ENCODE results near the gene CPNE6.

The CPNE6 gene

DNA sequence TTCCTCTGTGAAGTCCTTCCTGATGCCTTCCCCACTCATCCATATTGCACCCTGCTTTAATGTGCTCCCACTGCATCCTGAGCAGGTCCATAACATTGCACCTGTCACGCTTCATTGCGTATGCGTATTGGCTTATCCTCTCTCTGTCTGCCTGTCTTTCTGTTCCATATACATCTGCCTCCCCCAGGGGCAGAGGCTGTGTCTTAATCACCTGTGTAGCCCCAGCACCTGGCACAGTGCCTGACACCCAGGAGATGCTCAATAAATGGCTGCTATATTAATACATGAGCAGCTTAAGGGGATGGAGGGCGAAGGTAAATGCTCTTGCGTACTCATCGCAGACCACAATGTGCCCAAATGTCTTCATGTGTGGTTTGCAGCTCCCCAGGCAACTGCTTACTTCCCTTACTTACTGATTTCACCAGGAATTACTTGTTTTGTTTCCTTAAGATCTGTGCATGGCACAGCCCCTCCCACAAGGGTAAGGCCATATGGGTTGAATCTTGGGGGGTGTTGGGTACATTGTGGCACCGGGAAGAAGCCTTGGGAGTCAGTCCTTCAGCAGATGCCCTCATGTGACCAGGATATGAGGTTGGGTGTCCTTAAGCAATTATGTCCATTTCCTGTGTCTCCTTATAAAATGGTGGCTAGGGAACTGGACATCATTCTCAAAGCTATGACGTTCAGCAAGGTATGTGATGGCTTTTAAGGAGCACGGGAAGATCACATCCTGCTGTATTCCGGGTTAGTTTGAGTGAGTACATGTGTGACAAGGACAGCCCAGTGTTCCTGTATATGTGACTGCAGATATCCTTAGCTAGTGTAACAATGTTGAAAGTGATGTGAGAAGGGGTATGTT is 848 bp upstream of the CPNE6 start:
- no peak for DNase-seq

DNA sequence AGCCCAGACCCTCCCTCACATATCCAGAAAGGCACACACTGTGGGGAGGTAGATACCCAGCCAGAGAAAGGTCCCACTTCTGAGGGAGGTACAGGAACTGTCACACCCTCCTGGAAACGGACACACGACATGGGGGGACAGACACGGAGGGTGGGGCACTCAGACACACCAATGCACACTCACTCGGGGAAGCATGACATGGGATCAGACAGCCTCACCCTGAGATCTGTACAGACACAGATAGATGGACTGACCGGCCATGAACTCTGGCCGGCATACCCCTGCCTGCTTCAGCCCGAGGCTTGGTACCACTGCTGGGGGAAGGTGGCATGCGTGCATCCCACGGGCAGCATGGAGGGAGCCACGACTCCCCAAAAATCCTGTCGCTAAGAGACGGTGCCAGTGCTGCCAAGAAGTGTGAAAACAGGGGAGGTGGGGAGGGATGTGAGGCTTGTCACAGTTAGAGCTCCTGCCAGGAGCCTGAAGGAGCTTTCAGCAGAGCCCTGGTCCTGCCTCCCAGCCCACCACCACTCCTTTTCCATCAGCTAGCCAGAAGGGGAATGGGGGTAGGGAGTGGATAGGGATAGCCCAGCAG is 571 bp downstream of the CPNE6 start:
- DNase-seq = no peak

DNA sequence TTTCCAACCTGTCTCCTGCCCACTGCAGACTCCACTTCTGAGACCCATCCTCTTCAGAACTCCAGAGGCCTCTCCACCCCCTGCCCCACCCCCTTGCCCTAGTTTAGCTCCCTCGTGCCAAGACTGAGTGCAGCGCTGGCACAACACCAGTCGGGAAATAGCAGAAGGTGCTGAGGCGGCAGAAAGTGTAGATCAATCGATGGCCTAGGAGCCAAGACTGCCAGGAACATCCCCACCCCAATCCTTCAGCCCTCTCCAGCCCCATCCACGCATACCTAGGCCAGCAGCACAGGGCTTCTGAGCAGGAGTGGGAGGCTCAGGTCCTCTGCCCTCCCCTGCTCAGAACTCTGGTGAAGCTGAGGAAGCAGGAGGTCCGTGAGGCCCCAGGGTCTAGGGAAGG is 1.1 kb downstream of the CPNE6 start:
- no peak for DNase-seq

DNA sequence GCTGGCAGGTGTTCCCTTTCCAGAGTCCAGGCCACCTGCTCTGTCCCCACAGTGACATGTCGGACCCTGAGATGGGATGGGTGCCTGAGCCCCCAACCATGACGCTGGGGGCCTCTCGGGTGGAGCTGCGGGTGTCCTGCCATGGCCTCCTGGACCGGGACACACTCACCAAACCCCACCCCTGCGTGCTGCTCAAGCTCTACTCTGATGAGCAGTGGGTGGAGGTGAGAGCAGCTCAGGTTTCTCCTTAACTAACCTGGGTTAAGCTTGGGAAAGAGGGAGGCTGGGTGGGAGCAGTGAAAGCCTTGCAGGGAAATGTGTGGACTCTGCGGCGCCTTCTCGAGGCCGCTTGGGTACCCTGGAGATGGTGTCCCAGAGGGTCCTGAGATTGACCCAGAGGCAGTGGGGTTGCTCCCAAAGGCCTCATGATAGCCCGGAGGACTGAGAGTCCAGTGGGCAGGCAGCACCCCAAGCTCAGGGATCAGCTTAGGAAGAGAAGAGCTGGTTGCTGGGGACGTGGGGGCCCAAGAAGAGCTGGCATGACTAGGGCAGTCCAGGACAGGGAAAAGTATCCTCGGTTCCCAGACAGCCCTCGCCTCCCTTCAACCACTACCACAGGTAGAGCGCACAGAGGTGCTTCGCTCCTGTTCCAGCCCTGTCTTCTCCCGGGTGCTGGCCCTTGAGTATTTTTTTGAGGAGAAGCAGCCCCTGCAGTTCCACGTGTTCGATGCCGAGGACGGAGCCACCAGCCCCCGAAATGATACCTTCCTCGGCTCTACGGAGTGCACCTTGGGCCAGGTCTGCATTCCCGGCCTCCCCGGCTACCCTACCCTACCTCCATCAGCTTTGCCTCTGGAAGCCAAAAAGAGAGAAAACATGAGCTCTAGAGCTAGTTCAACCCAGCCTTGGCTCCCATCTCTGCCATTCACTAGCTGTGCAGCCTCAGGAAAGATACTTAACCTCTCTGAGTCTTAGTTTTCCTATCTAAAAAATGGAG is 1.8 kb downstream of the CPNE6 start:
- no peak for DNase-seq

DNA sequence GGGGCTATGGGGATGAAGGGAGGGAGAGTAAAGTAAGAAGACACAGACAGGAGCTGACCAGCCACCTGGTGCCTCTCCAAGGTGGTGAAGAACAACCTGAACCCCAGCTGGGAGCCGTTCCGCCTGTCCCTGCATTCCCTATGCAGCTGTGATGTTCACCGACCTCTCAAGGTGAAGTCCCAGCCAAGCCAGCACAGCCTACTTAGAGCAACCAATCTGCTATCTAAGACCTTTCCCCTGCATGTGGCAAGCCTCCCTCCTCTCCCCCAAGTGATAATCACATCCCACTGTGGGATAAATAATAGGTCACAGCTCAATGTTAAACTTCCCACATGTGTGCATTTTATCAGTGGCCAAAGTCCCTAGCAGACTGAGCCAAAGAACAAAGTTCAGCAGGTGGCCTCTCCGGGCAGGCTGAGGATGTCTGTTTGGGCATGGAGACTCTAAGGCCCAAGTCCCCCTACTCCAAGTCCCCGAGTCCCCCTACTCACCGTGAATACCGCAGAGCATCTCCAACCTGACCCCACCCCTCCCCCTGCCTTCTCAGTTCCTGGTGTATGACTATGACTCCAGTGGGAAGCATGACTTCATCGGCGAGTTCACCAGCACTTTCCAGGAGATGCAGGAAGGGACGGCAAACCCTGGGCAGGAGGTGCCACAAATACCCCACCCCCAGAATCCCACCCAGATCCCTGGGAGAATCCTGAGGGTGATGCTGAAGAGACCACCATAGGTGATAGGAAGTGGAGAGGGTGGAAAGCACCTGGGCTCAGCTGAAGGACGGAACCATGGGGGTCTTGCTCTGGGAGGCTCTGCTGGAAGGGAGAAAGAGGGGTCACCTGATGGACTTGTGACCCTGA is 3.5 kb downstream of the CPNE6 start:
- DNase-seq = no peak

DNA sequence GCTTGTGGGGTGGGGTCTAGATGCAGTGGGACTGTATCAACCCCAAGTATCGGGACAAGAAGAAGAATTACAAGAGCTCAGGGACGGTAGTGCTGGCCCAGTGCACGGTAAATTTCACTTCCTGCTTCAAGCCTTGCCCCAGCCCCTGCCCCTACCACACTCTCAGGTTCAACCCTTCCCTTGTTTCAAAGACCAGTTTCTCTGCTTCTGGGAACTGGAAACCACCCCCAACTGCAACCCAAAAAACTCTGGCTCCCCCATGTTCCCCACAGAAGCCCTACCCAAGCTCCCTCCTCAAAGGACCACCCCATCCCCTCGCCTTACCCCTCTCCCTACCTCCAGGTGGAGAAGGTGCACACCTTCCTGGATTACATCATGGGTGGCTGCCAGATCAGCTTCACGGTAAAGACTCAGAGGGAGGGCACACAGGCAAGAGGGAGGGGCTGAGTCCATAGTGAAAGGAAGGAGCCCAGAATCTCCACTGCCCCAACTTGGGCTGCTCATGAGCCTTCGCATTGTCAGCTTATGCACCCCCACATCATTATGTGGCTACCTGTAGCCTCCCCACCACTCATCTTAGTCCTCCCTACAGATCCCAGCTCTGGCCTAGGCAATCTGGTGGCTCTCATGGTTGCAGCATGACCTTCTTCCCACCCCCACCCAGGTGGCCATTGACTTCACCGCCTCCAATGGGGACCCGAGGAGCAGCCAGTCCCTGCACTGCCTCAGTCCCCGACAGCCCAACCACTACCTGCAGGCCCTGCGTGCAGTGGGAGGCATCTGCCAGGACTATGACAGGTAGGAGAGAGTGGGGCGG is 4.3 kb downstream of the CPNE6 start:
- no peak for DNase-seq

DNA sequence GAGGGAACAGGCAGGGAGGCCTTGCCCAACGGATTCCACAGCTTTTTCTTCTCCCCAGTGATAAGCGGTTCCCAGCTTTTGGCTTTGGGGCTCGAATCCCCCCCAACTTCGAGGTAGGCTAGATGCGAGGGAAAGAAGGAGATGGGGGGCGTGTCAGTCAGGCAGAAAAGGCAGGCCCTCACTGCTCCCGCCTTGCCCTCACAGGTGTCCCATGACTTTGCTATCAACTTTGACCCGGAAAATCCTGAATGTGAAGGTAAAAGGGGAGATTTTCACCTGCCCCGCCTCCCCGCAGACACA is 4.9 kb downstream of the CPNE6 start:
- no peak for DNase-seq

DNA sequence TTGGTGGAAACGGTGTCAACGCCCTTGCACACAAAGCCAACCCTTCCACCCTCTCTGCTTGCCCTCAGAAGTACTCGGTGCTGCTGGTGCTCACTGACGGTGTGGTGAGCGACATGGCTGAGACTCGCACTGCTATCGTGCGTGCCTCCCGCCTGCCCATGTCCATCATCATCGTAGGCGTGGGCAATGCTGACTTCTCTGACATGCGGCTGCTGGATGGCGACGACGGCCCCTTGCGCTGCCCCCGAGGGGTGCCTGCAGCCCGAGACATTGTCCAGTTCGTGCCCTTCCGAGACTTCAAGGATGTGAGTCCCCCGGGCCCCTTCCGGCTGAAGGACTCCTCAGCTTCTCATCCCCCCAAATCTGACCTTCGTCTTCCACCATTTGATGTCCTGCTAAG is 5.7 kb downstream of the CPNE6 start:
- no peak for DNase-seq

DNA sequence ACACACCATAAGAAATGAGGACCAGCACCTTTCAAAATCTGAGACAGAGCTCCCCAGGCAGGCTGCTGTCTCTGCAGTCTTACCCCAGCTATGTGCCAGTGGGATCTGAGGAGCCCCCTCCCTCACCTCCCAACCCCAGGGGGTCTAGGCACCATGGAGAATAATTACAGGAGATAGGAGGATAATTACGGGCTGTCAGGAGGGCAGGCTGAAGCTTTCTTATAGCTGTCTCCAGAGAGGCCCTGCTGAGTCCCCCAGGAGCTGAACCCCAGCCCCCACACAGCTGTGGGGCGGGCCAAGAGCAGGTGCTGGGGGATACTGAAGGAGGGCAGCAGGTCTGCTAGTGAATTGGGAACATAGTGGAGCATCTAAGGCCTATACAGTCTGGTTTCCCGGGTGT is 6.8 kb downstream of the CPNE6 start:
- no peak for DNase-seq

DNA sequence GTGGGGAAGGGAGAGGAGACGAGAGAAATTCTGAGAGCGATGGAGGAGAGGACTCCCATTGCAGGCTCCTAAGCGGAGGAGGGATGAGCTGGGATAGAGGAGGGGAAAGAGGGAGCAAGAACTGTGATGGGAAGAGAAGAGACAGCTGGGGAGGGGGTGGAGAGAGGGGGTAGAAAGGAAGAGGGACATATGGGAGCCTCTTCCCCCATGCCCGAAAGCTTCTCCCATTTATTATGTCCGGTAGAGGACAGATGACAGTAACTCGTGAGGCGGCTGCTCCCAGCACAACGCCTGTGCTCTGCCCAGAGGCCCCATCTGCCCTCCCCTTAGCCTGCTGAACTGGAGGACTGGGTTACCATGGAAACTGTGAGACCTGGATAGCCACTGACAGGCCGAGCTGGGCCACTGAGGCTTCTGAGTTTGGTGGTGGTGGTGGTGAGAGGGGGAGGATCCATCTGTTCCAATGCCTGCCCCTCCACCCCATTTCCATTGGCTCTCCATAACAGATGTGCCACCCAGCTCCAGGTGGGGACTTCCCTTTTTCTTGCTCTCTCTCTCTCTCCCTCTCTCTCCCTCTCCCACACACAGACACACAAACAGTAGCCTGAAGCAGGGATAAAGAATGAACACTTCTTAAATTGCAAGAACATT is 8.3 kb downstream of the CPNE6 start:
- DNase-seq = no peak

DNA sequence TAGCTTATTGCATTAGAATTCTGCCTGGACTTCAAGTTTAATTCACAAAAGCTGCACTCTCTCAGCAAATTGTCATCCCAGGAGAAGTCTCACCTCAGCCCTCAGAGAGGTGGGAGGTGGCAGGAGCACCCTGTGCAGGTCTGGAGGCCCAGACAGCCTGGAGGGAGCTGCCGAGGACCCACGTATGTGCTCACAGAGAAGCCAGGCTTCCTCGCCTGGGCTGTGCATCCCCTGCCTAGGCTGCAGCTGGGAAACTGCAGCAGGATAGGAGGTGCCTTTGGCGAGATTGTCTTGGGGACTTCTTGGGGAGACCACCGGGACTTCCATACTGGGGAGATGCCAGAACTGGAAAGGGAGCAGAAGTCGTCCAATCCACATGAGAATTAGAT is 8.8 kb downstream of the CPNE6 start:
- no peak for DNase-seq

DNA sequence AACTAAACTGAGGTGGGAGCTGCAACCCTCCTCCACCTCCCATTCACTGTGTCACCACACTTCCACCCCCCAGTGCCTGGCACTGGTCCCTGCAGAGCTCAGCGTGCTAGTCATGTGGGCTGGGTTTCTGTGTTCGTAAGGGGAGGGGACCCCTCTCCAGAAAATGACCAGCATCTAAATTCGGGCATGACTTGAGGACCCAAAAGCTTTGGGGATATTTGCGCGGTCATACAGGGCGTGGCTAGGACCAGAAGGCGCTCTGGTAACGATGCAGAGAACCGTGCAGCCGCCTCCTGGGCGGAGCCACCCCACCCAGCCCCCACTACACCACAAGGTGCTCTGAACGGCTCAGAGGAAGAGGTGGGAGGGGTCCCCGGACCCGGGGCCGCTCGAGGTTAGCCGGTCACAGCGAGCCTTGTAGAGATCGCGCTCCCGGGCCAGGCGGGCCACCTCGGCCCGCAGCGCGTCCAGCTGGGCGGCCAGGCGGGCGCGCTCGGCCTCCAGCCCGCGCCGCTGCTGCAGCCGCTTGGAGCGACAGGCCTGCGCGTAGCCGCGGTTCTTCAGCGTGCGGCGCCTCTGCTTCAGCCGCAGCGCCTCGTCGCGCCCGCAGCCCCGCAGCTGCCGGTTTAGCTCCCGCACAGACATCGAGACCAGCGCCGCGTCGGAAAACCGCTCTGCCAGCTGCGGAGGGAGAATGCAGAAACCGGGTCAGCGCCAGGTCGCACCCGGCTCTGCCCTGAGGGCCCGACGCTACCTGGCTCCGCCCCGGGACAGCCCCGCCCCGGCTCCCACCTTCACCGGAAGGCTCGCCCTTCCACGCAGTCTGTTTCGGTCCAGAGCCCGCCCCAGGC is 9.8 kb downstream of the CPNE6 start:
- peak; percentile 73 for DNase-seq

DNA sequence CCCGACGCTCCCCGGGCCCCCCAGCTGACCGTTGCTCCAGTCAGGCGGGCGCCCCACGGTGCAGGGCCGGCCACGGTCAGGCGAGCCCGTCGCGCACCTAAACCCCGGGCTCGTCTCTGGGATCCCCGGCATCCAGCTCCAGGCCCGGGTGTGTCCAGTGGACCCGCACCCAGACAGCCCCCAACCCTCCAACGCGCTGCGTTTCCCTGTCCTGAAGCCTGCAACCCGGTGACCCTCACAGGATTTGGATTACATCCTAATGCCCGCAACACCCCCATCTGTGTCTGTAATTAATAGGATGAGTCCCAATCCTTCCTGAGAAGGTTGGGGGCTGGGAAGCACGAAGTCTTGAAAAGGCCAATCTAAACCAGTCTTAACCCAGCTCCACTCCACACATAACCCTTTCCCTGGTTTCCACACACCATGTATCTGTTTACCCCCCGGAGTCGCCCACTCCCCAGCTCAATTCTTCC is 10.4 kb downstream of the CPNE6 start:
- DNase-seq = no peak

DNA sequence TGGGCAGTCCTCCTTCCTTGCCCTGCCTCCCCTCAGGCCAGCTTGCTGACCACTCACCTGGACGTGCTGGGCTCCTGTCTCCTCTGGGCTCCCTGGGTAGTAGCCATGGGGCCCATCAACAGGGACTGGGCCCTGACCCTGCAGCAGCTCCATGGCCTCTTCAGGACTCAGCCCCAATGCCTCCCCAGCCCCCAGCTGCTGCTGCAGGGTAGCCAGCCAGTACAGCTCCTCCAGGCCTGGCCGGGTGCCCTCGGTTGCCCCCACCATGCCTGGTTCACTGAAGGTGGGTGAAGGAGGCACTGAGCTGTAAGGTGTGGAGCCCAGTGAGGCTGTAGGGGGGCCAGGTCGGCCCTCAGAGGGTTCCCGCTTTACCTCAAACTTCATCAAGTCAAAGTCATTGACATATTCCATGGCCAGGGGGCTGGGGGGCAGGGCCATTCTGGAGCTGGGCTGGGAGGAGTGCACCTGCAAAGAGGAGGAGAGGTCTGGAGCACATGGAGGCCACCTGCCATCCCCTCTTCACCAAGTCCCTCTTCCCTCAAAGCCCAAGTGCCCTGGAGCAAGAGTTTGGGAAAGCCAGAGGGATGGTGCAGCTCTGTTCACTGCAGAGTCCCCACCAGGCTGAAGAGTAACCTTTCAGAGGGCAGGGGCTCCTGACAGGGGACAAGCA is 11.2 kb downstream of the CPNE6 start:
- DNase-seq = no peak

DNA sequence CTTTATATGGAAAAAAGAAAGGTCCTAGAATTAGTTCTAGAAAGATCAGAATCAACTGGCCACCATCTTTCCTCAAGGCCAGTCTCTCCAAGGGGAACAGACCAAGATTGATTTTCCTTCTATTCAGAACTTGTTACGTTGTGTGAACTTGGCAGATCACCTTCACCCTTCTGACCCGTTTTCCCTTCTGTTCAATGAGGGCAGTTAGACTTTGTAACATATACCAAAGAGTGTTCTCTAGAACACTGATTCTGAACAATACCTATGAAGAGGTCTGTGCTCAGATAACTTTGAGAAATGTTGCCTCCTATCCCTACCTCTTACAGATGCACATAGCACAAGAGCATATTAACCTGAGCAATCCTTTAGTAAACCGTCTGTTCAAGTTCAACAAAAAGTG is 12.1 kb downstream of the CPNE6 start:
- no peak for DNase-seq

DNA sequence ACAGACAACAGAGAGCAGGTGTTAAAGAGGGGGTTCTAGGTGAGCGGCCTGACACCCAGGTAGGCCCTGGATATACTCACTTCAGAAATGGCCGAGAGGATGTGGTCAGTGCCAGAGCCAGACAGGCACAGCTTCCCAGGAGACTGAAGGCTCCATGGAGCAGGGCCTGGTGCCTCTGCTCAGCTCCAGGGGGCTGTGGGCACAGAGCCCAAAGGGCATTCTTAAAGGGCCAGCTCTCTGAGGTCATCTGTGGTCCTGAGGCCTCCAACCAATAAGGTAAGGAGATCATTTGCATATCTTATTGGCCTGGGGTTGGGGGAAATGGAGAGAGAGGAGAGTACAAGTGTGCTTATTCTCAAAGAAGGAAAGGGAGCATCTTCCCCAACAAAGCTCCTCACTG is 13.1 kb downstream of the CPNE6 start:
- no peak for DNase-seq

DNA sequence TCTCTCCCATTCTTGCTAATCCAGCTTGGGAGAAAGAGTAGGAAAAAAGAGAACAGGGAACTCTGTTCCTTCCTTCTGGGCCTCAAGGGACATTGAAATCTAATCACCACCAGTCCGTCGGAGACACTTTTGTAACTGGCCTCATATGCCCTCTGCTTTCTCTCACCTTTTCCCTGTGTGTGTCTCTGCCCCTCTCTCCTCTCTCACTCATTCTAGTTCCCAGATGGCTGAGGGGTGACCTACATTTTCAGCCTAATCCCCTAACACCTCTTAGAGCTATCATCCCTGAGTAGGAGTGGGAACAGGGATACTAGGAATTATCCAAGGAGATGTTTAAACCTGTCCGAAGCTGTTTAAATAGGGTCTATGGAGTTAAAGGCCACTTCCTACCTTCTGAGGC is 13.9 kb downstream of the CPNE6 start:
- no peak for DNase-seq

DNA sequence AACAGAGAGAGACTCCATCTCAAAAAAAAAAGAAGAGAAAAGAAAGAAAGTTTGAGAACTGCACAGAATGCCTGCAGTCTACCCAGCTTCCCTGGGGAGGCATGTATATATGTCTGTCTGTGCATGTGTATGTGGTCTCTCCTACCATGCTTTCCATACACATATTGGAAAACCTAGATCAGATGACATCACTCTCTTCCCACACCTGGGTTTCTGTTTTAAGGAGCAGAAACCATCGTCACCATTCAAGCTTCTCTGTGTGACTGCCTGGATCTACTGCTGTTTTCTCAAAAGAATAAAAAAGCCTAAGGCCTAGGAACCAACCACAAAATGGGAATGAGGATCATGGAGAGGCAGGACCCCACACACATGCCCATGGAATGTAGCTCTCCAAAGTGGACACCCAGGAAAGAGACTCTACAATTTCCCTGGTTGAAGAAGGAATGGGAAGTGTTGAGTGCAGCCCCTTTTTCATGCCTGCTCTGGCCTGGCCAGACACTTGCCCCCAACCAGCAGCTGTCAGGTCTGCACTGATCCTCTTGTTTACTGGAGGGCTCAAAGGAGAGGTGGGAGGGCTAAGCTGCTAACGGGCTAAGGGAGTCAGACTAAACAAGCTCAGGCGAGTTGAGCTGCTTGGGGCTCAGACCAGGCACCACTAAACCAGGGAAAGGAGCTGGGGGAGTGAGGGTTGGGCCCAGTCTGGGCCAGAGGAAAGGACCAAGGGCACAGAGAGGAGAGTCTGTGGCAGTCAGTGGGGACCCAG is 15.0 kb downstream of the CPNE6 start:
- DNase-seq = no peak

DNA sequence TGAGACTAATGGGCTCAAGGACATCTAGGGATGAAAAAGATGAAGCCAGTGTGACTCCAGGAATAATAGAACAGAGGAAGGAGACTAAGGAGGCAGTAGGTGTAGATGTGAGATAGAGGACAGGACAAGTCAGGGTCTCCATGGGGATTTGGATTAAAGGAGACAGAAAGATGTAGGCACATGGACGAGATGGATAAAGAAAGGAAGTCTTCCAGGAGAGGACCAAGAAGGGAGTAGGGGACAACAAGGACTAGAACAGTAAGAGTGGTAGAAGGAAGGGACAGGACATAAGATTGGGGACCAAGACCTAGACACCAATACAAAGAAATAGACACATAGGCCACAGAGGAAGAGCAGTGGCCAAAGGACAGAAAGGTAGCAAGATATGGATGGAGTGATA is 15.6 kb downstream of the CPNE6 start:
- no peak for DNase-seq

Measured in CD4-positive, alpha-beta T cell treated with Interleukin-10 for 1 hour (primary cell).